G401.6 (cell line): ENCODE measurements around the gene CBX8.

Source experiments
- FAIRE-seq: peaks from 2 replicates; lab custom pipeline; 2012; peaks lifted over from hg19 to GRCh38; lab: Jason Lieb, UNC

The CBX8 gene

GRCh38 chr17:79819534-79820276 lies 22.8 kb upstream of the CBX8 start:
- no peak for FAIRE-seq

GRCh38 chr17:79819085-79819484 lies 22.2 kb upstream of the CBX8 start:
- FAIRE-seq = no peak

GRCh38 chr17:79818026-79818758 lies 21.3 kb upstream of the CBX8 start:
- FAIRE-seq = no peak

- no peak for FAIRE-seq
These were observed 19.1 kb upstream of the CBX8 start for GRCh38 chr17:79815836-79816461.

GRCh38 chr17:79814974-79815835 lies 18.3 kb upstream of the CBX8 start:
- no peak for FAIRE-seq

- no peak for FAIRE-seq
These were observed 17.5 kb upstream of the CBX8 start for GRCh38 chr17:79814127-79814973.

- FAIRE-seq = no peak
These were observed 16.6 kb upstream of the CBX8 start for GRCh38 chr17:79813297-79814126.

- no peak for FAIRE-seq
These were observed 15.7 kb upstream of the CBX8 start for GRCh38 chr17:79812353-79813258.

- no peak for FAIRE-seq
These were observed 15.0 kb upstream of the CBX8 start for GRCh38 chr17:79811868-79812352.

- FAIRE-seq = no peak
These were observed 14.4 kb upstream of the CBX8 start for GRCh38 chr17:79811011-79811867.

- no peak for FAIRE-seq
These were observed 13.5 kb upstream of the CBX8 start for GRCh38 chr17:79810130-79811010.

- FAIRE-seq = no peak
These were observed 12.8 kb upstream of the CBX8 start for GRCh38 chr17:79809530-79810129.

GRCh38 chr17:79808763-79809529 lies 12.1 kb upstream of the CBX8 start:
- FAIRE-seq = peak; percentile 92

GRCh38 chr17:79806863-79807720 lies 10.2 kb upstream of the CBX8 start:
- FAIRE-seq = no peak

GRCh38 chr17:79806446-79806760 lies 9.5 kb upstream of the CBX8 start:
- FAIRE-seq = no peak
